Activated T-cell treated with anti-CD3 and anti-CD28 coated beads for 48 hours (primary cell): ENCODE data around the gene ZNF92.
"Not testable (repeated sequence)": the region's sequence is repeated elsewhere in the genome, so short reads cannot be mapped to it uniquely, and the experiment has no call there.

Source experiments
- DNase-seq: peaks from one replicate; pipeline ENCODE4 v3.0.0-alpha.2; 2020; ENCODE audit warnings: low read depth

The ZNF92 gene

DNA sequence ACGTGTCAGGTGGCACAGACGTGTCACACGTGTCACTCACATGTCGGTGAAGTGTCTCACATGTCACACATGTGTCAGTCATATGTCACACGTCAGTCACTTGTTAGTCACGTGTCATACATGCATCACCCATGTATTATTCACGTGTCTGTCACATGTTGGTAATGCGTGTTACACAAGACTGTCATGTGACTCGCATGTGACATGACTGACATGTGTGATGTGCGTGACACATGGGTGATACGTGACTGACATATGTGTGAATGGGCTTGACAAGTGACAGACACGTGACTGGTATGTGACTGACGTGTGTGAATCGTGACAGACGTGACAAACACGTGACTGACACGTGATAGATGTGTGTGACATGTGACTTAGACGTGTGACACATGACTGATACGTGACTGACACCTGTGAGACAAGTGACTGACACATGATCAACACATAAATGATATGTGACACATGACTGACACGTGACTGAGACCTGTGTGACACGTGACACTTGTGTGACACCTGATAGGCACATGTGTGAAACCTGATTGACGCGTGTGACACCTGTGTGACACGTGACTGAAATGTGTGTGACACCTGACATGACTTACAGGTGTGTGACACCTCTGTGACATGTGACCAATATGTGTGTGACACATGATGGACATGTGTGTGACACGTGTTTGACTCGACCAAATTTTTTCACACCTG lies 56.1 kb downstream of the ZNF92 start:
- no peak for DNase-seq

DNA sequence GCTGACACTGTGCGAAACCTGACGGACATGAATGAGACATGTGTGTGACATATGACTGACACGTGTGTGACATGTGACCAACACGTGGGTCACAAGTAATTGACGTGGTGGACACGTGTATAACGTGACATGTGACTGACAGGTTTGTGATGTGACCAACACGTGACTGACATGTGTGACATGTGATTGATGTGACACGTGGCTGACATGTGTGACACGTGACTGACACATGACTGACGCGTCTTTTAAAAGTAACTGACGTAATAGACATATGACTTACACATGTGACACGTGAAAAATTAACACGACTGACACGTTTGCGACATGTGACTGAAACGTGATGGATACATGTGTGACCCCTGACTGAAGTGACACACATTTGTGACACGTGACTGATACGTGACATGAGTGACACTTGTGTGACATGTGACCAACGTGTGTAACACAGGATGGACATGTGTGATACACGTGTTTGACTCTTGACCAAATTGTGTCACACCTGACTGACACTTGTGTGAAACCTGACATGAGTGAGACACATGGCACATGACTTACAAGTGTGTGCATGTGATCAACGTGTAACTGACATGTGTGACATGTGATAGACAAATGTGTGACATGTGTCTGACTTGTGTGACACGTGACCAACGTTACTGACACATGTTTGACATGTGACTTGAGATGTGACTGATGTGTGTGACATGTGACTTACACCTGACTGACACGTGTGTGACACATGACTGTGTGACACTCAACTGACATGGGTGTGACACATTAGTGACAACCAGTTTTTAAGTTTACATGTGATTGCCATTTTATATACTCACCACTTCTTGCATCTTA lies 56.9 kb downstream of the ZNF92 start:
- no peak for DNase-seq

DNA sequence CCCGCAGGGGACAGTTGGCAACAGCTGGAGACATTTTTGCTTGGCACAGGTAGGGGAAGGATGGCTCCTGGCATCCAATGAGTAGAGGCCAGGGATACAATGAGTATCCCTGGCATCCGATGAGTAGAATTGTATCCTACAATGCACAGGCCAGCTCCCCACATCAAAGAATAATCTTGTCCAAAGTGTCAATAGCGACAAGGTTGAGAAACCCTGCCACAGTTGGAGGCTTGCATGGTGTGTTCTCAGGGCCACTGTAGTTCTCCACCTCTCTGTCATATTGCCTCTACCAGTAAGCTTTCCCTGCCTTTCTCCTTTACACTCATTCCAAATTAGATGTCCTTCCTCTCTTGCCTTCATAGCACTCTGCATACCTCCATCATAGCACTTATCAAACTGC lies 60.7 kb downstream of the ZNF92 start:
- DNase-seq: no peak

DNA sequence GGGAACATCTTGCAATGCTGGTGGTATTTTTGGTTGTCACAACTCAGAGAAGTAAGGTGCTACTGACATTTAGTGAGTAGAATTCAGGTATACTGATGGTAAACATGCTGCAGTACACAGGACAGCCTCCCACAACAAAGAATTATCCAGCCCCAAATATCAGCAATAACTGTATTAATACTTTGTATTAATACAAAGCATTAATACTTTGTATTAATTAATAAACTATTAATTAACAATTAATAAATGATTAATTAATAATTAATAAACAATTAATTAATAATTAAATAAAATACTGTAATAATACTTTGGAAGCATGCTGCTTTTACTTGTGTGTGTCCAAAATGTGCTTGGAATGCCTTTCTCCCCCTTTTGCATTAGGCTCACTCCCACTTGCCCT lies 62.5 kb downstream of the ZNF92 start:
- no peak for DNase-seq

DNA sequence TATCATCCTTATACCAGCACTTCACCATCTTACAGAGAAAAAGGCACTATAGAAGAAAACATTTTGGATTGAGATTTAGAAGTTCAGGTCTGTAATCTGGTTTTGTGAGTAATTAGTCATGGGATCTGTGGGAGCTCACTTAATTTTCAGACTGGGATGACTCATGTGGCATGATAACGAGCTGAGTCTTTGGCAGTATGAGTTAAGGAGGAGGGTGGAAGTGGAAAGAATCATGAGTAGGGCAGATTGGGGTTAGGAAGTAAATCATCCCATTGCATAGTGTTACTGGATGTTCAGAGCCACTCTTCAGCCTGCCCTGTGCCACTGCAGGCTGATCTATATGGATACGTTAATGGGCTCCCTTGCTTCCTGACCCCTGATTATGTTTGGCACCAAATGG lies 64.9 kb downstream of the ZNF92 start:
- DNase-seq: no peak

DNA sequence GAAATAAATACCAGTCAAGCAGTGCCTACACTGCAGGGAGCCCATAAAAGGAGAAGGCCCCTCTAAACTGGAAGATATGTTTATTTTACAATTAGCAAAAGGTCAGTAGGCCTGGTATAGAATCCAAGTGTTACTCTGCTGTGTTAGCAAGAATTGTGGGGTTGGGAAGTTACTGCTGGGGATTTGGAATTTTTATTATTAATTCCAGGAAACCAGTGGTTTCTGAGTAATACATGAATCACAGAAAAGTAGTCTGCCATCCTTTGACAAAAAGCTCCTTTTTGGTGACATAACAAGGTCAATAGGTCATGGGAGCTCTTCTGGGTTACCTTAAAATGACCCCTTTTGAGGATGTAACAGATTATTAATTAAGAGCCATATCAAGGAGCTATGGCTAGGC lies 67.4 kb downstream of the ZNF92 start:
- DNase-seq: no peak

DNA sequence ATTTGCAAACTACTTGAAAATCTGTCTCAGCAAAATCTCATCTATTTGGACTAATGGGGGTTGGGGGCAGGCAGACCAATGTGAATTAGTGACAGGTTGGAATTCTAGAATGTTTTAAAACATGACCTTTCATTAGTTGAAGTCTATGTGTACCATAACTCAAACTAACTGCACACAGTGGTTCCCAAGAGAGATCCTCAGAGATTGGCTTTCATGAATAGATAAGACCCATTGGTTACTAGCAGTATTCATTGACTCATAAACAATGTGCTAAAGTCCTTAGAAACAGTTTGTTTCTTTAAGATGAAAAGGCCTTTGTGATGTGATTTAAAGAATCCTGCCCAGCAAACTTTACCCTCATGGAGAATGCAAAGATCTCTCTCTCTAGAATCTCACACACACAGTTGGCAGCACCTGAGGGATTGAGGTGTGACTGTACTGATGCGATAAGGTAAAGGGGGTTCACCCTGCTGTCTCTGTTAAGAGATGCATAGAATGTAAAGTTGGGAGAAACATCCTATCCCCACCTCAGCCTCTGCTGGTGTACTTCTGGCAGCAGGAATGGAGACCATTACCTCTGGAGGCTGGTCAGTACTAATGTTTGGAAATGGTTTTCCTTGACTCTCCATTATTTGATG lies 70.7 kb downstream of the ZNF92 start:
- DNase-seq: no peak

DNA sequence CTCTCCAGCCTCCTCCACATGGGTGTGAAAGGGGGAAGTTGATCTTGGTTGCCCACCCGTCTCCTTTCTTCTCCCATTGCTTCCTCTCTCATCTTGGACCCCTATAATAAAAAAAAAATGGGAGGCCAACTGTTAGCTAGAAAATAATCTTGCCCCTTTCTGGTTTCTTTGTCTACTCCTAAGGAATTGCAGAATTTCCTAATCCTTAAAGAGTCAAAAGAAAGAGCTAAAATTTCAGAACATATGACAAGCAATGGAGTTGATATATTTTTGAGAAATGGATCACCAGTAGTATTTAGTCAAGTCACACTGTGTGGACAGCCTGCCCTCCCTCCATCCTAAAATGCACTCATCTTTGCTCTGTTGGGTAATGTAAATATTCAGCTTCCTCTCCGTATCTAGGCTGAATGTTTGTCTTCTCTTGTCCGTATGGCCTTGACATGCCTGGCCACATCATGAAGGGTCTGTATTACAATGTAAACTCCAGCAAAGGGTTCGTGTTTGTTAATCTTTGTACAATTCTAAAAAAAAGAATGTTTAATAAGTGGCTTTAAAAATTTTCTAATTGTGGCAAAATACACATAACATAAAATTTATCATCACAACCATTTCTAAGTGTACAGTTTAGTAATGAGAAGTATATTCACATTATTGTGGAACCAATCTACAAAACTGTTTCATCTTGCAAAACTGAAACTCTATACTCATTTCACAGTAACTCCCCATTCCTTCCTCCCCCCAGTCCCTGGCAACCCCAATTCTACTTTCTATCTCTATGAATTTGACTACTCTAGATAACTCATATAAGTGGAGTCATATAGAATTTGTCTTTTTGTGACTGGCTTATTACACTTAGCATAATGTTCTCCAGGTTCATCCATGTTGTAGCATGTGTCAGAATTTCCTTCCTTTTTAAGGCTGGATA lies 71.5 kb downstream of the ZNF92 start:
- DNase-seq: no peak

DNA sequence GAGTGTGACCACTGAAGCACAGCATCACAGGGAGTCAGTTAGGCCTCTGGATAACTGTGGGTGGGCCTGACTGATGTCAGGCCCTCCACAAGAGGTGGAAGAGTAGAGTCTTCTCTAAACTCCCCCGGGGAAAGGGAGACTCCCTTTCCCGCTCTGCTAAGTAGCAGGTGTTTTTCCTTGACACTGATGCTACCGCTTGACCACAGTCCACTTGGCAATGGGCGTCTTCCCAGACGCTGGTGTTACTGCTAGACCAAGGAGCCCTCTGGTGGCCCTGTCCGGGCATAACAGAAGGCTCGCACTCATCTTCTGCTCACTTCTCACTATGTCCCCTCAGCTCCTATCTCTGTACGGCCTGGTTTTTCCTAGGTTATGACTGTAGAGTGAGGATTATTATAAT lies 73.4 kb downstream of the ZNF92 start:
- DNase-seq: not testable (repeated sequence)

DNA sequence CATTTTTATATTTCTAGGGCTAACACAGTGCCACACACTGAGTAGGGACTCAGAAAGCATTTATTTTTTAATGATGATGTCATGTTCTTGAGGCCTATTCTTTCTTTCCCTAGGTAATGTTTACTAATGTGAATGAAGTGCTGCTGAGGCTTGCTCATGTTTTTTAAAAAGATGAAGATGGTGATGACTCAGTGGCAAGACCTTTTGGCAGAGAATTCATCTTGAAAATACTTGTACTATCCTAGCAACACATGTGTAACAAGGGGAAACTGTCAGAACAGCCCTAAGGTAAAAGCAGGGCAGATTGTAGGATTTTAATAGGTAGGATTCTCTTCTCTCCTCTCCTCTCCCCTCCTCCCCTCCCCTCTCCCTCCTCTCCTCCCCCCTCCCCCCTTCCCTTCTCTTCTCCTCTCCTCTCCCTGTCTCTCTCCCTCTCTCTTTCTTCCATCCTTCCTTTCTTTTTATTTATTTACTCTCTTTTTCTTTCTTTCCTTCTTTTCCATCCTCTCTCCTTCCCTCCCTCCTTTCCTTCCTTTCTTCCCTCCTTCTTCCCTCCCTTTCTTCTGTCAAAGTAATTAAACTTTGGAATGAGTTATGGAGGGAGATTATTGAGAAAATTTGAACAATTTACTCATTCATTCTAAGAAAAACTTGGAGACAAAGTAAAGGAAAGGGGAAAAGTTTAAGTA lies 75.3 kb downstream of the ZNF92 start:
- DNase-seq: no peak

DNA sequence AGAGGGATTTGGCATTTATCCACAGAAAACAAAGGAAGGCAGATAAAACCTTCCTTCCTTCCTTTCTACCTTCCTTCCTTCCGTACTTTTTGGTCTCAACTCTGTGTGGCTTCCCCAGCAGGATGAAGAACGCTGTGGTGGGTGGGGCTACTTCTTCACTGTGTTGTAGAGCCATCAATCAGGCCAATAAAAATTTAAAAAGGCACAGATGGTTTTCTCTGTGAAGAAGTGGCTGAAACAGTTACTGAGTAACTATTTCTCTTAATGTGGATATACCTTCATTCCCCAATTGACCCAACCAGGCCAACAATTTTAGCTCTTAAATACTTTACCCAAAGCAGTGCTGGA lies 75.8 kb downstream of the ZNF92 start:
- no peak for DNase-seq
